Activated CD4-positive, alpha-beta memory T cell treated with anti-CD3 and anti-CD28 coated beads, Interleukin-2, amount 10 ng/mL, durations not matched to agents 7 days and 5 days (primary cell): ENCODE measurements around the gene PRSS22. TPM values are rescaled to one million over a fixed set of nuclear protein-coding genes. Genes with fewer than 3 reads are reported as not detected.

Experiments
- CTCF ChIA-PET: fragments of 350-600 bp; sonication (Branson Sonifier 250); formaldehyde crosslinking; loops from one replicate; lab custom pipeline; 2021; ENCODE audit warnings: antibody characterized with exemption, inconsistent platforms; lab: Charles Lee
- POLR2A ChIA-PET: fragments of 350-600 bp; sonication (Branson Sonifier 250); formaldehyde crosslinking; loops from one replicate; lab custom pipeline; 2021; ENCODE audit warnings: antibody characterized with exemption; lab: Charles Lee
- DNase-seq: peaks from one replicate; pipeline ENCODE4 v3.0.0-alpha.2; 2020
- H3K27ac Mint-ChIP-seq: one replicate; pipeline ENCODE4 v1.8.0; 2021; ENCODE audit warnings: mild to moderate bottlenecking, mixed read lengths
- H3K27me3 Mint-ChIP-seq: one replicate; pipeline ENCODE4 v1.8.0; 2021; ENCODE audit warnings: mixed read lengths
- H3K36me3 Mint-ChIP-seq: one replicate; pipeline ENCODE4 v1.8.0; 2021; ENCODE audit warnings: low read depth, mixed read lengths
- H3K4me1 Mint-ChIP-seq: one replicate; pipeline ENCODE4 v1.8.0; 2021; ENCODE audit warnings: mixed read lengths
- H3K4me3 Mint-ChIP-seq: one replicate; pipeline ENCODE4 v1.8.0; 2021; ENCODE audit warnings: mild to moderate bottlenecking, mixed read lengths
- H3K9me3 Mint-ChIP-seq: one replicate; pipeline ENCODE4 v1.8.0; 2021; ENCODE audit warnings: mixed read lengths
- total RNA-seq, 2 experiments: library from RNA; stranded (reverse); gene quantifications; one replicate each; pipeline ENCODE4 v1.2.3, GENCODE V29; 2021

PRSS22 gene
- total RNA-seq, 2 experiments from 2014 or later: not detected

GRCh38 chr16:2874032-2874911 is 16.3 kb upstream of the PRSS22 start:
- POLR2A ChIA-PET: no interaction called here

GRCh38 chr16:2871926-2872325 is 14.0 kb upstream of the PRSS22 start:
- no peak for DNase-seq
- H3K9me3 Mint-ChIP-seq: no peaks in the 10 kb centered on the region
- no peak overlapping the region for H3K27ac Mint-ChIP-seq
- H3K4me1 Mint-ChIP-seq: peaks cover 24% of the 10 kb centered on the region
- H3K27me3 Mint-ChIP-seq: peaks cover 7% of the 10 kb centered on the region
- no peak overlapping the region for H3K4me3 Mint-ChIP-seq
- no peaks in the 10 kb centered on the region for H3K36me3 Mint-ChIP-seq
- POLR2A ChIA-PET: interaction anchor here (1.2 to 4.7 kb wide), 4 partner anchors 11 to 98 kb away, joined by 3 to 29 read pairs (median 6); partner anchors contain the start of genes FLYWCH1, FLYWCH2 and PAQR4
- CTCF ChIA-PET: interaction anchor here (1.3 to 2.4 kb wide), 4 partner anchors 10 to 38 kb away, joined by 3 to 23 read pairs (median 5); partner anchors contain the start of gene FLYWCH2

More at GRCh38 chr16:2874032-2874911, 16.3 kb upstream of the PRSS22 start:
- no peak overlapping the region for H3K27ac Mint-ChIP-seq
- no peaks in the 10 kb centered on the region for H3K9me3 Mint-ChIP-seq
- peaks cover 10% of the 10 kb centered on the region for H3K4me1 Mint-ChIP-seq
- H3K27me3 Mint-ChIP-seq: peaks cover 7% of the 10 kb centered on the region
- H3K4me3 Mint-ChIP-seq: no peak overlapping the region
- no peak for DNase-seq
- H3K36me3 Mint-ChIP-seq: no peaks in the 10 kb centered on the region
- CTCF ChIA-PET: interaction anchor here (0.7 to 2.2 kb wide), 8 partner anchors 9 to 134 kb away, joined by 3 to 9 read pairs (median 6); partner anchors contain the start of genes FLYWCH1, FLYWCH2 and SRRM2

DNA sequence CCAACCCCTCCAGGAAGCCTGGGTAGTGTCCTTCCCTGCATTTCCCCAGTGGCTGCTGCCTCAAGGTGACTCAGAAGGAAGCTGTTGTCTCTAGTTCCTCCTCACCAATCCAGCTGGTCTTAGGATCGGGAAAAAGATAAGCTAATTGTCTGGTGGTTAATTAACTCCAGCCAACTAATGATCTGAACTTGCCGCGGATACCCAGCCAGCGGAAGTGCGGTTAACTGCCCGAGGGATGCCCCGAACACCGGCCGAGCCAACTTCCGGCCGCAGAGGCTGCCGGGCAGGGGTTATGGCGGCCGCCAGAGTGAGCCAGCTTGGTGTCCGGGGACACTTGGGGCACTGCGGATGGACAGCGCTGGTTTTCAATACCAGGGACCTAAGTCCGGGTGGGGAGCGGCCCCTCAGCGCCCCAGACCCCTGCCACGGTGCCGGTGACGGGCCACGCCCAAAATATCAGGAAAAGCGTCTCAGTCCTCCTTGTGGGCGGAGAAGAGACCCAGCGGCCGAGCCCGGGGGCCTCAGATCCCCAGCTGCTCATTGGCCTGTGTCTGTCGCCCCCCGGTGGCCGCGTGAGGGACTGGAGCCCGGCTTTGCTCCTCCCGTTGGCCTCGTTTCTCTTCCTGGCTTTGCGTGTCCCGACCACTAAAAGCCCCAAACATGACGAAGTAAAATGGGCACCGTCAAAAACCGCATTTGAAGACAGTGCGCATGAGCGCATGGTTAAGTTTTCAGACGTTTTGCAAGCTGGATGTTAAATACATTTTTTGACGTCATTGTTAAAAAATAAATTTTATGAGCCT is 10.2 kb upstream of the PRSS22 start:
- Mint-ChIP-seq H3K27ac (peak overlapping the region; percentile 84), H3K36me3 (no peaks in the 10 kb centered on the region), H3K4me3 (peak overlapping the region; percentile 82), H3K9me3 (no peaks in the 10 kb centered on the region), H3K27me3 (peaks cover 7% of the 10 kb centered on the region), H3K4me1 (peaks cover 24% of the 10 kb centered on the region)
- DNase-seq: peak; percentile 96
- ChIA-PET CTCF (interaction anchor here (0.5 to 1.9 kb wide), 27 partner anchors 8 to 1267 kb away, joined by 3 to 43 read pairs (median 7); partner anchors contain the start of genes FLYWCH1, FLYWCH2, PRSS21 and SRRM2), POLR2A (interaction anchor here (0.7 to 4.7 kb wide), 19 partner anchors 15 to 198 kb away, joined by 3 to 29 read pairs (median 3); partner anchors contain the start of genes ELOB, FLYWCH1, FLYWCH2 and SRRM2)

DNA sequence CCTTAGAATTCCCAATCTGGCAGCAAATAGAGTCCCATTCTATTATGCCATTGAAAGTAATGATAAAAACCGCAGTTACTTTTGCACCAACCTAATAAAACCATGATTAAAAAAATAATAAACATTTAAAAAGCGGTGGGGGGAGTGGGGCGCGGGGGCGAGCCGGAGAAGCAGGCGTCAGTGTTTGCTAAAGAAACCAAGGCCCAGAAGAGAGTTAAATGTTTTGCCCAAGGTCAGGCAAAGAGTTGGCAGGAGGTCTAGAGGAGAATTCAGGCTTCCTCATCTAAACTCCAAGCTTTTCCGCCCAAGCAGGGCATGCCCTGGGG is 9.7 kb upstream of the PRSS22 start:
- ChIA-PET POLR2A (interaction anchor here (0.7 to 4.7 kb wide), 15 partner anchors 15 to 198 kb away, joined by 3 to 29 read pairs (median 4); partner anchors contain the start of genes ELOB, FLYWCH1, FLYWCH2 and SRRM2), CTCF (interaction anchor here (0.6 to 1.9 kb wide), 22 partner anchors 9 to 1268 kb away, joined by 3 to 43 read pairs (median 9); partner anchors contain the start of genes FLYWCH1, FLYWCH2, PRSS21 and SRRM2)
- no peak for DNase-seq
- peaks cover 24% of the 10 kb centered on the region for H3K4me1 Mint-ChIP-seq
- H3K27ac Mint-ChIP-seq: peak overlapping the region; percentile 84
- H3K9me3 Mint-ChIP-seq: no peaks in the 10 kb centered on the region
- H3K36me3 Mint-ChIP-seq: no peaks in the 10 kb centered on the region
- H3K27me3 Mint-ChIP-seq: peaks cover 7% of the 10 kb centered on the region
- H3K4me3 Mint-ChIP-seq: peak overlapping the region; percentile 82

- Mint-ChIP-seq H3K4me1 (peaks cover 24% of the 10 kb centered on the region), H3K4me3 (no peak overlapping the region), H3K27ac (no peak overlapping the region), H3K9me3 (peaks cover 2% of the 10 kb centered on the region), H3K27me3 (peaks cover 7% of the 10 kb centered on the region), H3K36me3 (no peaks in the 10 kb centered on the region)
- no peak for DNase-seq
- ChIA-PET CTCF (interaction anchor here (1.5 kb wide), 1 partner anchor 27 kb away, joined by 4 read pairs; no protein-coding TSS in a partner anchor), POLR2A (interaction anchor here (0.8 kb wide), 1 partner anchor 27 kb away, joined by 3 read pairs; no protein-coding TSS in a partner anchor)
These were observed 8.5 kb upstream of the PRSS22 start for GRCh38 chr16:2866431-2866830.

DNA sequence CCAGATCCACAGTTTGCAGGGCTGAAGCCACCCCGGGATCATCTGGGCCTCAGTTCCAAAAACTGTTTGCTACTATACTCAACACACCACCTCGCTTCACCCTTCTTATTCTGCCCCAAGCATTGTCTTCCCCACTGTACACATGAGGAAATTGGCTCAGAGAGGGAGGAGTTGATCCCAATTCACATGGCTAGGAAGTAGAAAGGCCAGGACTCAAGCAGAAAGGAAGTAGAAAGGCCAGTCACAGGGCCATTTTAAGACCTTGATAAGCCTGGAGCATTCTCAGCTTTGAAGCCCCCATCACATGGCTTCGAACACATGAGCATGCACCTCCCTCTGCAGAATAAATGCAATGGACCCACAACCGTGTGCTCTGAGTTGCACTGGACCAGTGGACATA is 7.7 kb upstream of the PRSS22 start:
- DNase-seq: no peak
- POLR2A ChIA-PET: no interaction called here
- peaks cover 24% of the 10 kb centered on the region for H3K4me1 Mint-ChIP-seq
- H3K27me3 Mint-ChIP-seq: peaks cover 9% of the 10 kb centered on the region
- H3K36me3 Mint-ChIP-seq: no peaks in the 10 kb centered on the region
- H3K9me3 Mint-ChIP-seq: peaks cover 7% of the 10 kb centered on the region
- H3K27ac Mint-ChIP-seq: no peak overlapping the region
- CTCF ChIA-PET: interaction anchor here (1.1 to 1.5 kb wide), 2 partner anchors 27 to 61 kb away, joined by 3 to 4 read pairs; no protein-coding TSS in a partner anchor
- no peak overlapping the region for H3K4me3 Mint-ChIP-seq

- ChIA-PET POLR2A (no interaction called here), CTCF (no interaction called here)
- Mint-ChIP-seq H3K36me3 (no peaks in the 10 kb centered on the region), H3K4me1 (peaks cover 5% of the 10 kb centered on the region), H3K27me3 (peaks cover 18% of the 10 kb centered on the region), H3K9me3 (peaks cover 7% of the 10 kb centered on the region), H3K4me3 (no peak overlapping the region), H3K27ac (no peak overlapping the region)
- DNase-seq: peak; percentile 39
These were observed 3.0 kb upstream of the PRSS22 start for GRCh38 chr16:2860826-2861567.

GRCh38 chr16:2859686-2860265 is 1.8 kb upstream of the PRSS22 start:
- H3K4me3 Mint-ChIP-seq: no peak overlapping the region
- H3K27ac Mint-ChIP-seq: no peak overlapping the region
- peaks cover 5% of the 10 kb centered on the region for H3K4me1 Mint-ChIP-seq
- ChIA-PET CTCF (interaction anchor here (0.6 kb wide), 1 partner anchor 36 kb away, joined by 3 read pairs; no protein-coding TSS in a partner anchor), POLR2A (no interaction called here)
- peaks cover 16% of the 10 kb centered on the region for H3K27me3 Mint-ChIP-seq
- no peak for DNase-seq
- peaks cover under 1% of the 10 kb centered on the region for H3K36me3 Mint-ChIP-seq
- peaks cover 10% of the 10 kb centered on the region for H3K9me3 Mint-ChIP-seq

DNA sequence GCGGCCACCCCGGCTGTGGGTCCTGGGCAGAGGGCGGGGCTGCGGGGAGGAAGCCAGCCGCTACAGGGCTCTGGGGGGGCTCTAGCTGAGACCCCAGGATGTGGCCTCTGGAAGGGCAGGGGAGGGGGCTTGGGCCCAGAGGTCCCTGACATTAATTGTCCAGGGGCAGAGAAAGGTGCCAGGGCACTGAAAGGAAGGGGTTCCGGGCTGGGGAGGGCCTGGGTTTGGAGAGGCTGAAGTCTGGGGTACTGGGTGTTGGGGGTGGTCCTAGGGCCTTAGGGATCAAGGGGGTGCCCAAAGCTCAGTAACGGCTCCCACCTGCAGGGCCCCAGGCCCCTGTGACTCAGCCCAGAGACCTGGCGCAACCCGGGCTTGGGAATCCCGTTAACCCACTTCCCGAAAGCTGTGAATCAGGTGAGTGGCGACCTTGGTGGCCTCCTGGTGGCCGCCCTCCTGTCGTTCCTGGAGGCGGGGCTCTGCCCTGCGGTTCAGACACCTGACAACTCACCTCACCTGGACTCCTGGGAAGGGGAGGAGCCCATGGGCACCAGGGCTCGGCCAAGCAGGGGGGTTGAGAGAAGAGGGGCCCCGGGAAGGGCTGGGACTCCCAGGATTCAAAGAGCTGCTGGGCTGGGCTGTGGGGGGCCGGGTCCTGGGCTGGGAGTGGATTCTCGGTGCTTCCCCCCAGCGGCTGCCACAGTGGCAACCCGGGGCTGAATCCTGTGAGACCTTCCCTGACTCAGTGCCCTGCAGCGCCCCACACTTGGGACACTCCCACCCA is 465 bp upstream of the PRSS22 start:
- no peak overlapping the region for H3K4me3 Mint-ChIP-seq
- POLR2A ChIA-PET: no interaction called here

GRCh38 chr16:2856686-2857450 is 1.1 kb downstream of the PRSS22 start:
- Mint-ChIP-seq H3K27ac (no peak overlapping the region), H3K9me3 (peaks cover 20% of the 10 kb centered on the region), H3K4me1 (peaks cover 5% of the 10 kb centered on the region), H3K4me3 (no peak overlapping the region), H3K27me3 (peaks cover 14% of the 10 kb centered on the region), H3K36me3 (peaks cover 9% of the 10 kb centered on the region)
- ChIA-PET POLR2A (interaction anchor here (1.2 kb wide), 1 partner anchor 18 kb away, joined by 4 read pairs; no protein-coding TSS in a partner anchor), CTCF (interaction anchor here (0.7 to 1.3 kb wide), 2 partner anchors 11 kb away, joined by 3 to 6 read pairs; no protein-coding TSS in a partner anchor)
- DNase-seq: no peak

More for the DNA sequence above, 465 bp upstream of the PRSS22 start:
- peaks cover 5% of the 10 kb centered on the region for H3K4me1 Mint-ChIP-seq
- DNase-seq: no peak
- peaks cover 9% of the 10 kb centered on the region for H3K36me3 Mint-ChIP-seq
- H3K27me3 Mint-ChIP-seq: peaks cover 14% of the 10 kb centered on the region
- peaks cover 20% of the 10 kb centered on the region for H3K9me3 Mint-ChIP-seq
- CTCF ChIA-PET: no interaction called here
- no peak overlapping the region for H3K27ac Mint-ChIP-seq
